TTC549 (cell line): ENCODE results near the gene MAN2B2.

ENCODE experiments used
- FAIRE-seq: peaks from 2 replicates; lab custom pipeline; 2012; peaks lifted over from hg19 to GRCh38; lab: Jason Lieb, UNC

MAN2B2 gene

DNA sequence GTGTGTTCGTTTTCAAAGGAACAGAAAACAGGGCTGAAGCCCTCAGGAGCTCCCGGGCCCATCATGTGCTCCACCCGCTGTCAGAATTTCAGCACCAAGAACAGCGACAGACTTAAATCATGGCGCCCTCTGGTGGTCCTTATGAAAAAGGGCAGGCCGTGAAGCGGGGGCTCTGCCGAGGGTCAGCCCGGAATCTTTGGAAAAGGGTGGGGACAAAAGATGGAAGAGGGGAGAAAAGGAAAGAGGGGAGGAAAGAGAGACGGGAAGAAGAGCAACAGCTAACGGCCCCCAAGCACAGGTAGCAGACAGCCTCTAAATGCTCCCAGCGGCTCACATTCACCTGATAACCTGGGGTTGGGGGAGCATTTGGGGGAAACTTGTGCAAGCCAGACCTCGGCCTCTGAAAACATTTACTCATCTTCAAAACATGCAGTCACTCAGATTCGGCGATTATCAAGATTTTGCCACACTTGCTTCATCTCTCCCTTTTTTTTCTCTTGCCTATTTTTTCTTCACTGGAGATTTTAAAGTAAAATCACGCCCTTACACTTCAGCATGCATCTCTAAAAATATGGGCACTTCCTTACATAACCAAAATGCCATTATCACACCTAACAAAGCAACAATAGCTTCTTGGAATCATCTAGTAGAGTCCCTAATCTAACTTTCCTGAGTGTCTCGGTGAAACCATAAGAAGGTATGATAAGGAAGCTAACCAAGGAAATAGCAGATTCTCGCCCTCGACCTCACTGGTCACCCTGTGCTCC lies 28.1 kb upstream of the MAN2B2 start:
- FAIRE-seq = no peak

- no peak for FAIRE-seq
These were observed 26.6 kb upstream of the MAN2B2 start for GRCh38 chr4:6548201-6548881.

DNA sequence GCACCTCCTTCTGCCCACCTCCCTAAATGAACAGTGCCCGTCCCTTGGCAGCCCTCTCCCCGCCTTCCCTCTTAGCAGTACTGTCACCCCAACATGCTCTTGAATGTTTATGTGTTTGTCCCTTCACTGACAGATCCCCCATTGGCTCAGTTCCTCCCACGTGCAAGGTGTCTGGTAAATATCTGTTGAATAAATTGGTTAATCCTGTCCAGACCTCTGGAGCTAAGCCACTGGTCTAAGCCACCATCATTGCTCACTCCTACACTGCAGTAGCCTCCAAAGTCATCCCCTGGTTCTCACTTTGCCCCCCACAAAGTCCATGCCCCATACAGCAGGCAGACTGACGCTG lies 26.1 kb upstream of the MAN2B2 start:
- FAIRE-seq = no peak

DNA sequence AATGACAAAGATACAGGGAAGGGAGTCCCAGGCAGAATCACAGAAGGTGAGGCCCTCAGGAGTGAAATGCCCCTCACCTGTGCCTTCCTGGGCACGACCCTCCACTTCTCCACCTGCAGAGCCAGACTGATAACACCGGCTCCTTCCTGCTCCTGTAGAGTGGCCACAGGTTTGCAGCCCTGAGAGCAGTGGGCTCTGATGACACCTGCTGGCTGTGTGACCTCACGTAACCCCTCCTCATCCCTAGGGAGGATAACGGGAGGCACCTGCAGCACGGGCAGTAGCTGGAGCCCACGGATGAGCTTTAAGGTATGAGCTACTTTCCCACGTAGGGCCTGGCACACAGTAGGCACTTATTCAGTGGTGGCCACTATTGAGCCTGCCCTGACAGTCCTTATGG lies 25.5 kb upstream of the MAN2B2 start:
- FAIRE-seq = no peak

GRCh38 chr4:6549890-6550620 lies 24.9 kb upstream of the MAN2B2 start:
- FAIRE-seq = no peak

- FAIRE-seq = no peak
These were observed 24.2 kb upstream of the MAN2B2 start for GRCh38 chr4:6550821-6551220.

DNA sequence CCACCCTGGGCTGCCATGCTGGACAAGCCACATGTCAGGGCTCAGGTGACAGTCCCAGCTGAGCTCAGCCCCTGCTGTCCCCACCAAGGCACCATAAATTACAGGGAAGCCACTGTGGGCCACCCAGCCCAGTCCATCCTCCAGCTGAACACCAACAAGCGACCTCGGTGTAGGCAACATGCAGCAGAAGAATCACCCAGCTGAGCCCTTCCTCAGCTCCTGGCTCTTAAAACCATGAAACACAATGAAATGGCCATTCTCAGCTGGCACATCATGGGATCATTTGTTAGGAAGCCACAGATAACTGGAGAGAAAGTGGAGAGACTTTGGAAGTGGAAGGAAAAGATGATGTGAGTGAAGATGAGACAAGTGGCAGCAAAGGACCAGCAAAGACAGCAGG lies 23.3 kb upstream of the MAN2B2 start:
- FAIRE-seq = no peak

DNA sequence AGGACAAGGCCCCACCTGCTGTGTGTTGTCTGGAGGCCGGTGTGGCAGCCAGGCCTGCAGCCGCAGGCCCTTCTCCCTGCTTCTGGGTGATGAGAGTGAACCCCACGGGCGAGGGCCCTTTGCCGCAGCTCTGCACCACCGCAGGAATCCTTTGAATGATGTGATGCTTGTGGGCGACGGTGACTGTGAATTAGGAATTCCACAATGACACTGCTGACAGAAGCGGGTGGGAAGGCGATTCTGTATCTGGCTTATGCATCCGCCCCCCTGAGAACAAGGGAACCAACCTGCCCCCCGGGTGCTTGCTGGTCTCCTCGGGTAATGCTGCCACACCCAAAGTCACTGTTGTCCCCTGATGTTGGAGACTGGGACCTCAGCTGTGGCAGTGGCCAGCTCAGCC lies 19.5 kb upstream of the MAN2B2 start:
- FAIRE-seq = no peak

- no peak for FAIRE-seq
These were observed 18.7 kb upstream of the MAN2B2 start for GRCh38 chr4:6556263-6556662.

GRCh38 chr4:6557185-6557584 lies 17.8 kb upstream of the MAN2B2 start:
- FAIRE-seq = no peak

DNA sequence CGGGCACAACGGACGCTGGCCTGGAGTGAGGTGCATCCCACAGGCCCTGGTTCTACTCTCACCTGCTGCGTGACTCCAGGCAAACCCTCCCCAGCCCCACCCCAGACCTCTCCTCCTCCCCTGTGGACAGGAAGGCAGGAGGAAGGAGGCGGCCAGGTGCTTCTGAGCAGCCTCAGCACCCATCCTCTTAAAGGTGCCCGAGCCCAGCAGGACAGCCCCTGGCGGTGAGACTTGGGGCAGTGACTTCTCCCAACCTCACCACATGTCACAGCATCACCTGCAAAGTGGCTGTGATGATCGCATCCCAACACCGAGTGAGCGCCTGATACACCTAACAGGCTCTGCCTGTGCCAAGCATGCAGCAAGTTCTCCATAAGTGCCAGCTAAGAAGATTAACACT lies 17.1 kb upstream of the MAN2B2 start:
- no peak for FAIRE-seq

DNA sequence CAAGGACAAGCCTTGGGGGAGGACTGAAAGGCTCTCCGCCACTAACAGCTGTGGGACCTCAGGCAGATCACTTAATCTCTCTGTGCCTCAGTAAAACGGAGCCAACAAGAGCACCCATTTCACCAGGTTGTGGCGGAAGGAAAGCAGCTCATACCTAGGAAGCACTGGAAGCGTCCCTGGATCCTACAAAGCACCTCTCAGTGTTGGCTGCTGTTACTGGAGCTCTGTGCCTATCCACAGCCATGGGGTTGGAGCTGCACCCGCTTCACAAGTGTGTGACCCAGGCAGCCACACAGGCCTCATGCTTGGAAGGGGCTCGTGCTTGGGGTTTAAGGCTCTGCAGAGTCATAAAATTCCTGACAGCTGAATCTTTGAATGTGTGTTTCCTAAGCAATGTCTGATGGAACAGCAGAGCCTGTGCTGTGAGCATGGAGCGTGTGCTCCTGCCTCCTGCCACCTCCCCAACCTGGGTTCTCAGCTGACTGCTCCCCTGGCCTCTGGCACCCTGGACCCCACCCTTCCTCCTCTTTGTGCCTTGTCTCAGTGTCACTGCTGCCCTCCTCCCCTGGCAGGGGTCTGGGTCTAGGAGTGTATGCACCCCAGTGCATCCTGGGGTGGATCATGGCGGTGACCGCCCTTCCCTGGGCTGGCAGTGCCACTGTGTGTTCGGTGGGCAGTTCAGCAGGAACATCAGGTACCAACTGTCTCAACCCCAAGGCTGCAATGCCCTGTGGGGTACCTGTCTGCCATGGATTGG lies 14.4 kb upstream of the MAN2B2 start:
- no peak for FAIRE-seq

- no peak for FAIRE-seq
These were observed 13.8 kb upstream of the MAN2B2 start for GRCh38 chr4:6561173-6561516.

DNA sequence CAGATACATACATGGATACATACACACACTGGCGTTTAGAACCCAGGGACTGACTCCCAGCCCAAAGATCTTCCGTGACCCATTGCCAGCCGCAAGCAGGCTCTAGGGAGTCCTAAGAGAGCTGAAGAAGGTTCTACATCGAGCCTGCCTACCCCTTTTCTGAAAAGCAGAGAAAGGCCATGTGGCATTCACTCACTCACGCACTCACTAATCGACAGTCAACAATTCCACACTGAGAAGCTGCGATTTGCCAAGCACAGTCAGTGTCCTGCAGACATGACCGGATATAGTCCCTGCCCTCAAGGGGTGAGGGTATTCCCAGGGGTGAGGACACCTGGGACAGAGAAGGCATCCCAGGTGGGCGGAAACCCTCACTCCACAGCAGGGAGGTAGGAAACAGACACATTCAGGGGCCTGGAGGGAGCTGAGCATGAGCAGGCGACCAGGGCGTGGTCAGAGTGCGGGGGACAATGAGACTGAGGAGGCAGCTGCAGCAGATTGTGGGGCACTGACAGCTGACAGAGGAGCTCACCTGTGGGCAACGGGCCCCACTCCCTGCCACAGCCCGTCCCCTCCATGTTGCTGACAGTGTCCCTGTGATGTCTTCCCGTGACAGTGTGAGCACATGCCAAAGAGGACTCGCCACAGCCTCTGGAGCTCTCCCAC lies 13.2 kb upstream of the MAN2B2 start:
- FAIRE-seq = no peak

- no peak for FAIRE-seq
These were observed 11.8 kb upstream of the MAN2B2 start for GRCh38 chr4:6562931-6563901.

DNA sequence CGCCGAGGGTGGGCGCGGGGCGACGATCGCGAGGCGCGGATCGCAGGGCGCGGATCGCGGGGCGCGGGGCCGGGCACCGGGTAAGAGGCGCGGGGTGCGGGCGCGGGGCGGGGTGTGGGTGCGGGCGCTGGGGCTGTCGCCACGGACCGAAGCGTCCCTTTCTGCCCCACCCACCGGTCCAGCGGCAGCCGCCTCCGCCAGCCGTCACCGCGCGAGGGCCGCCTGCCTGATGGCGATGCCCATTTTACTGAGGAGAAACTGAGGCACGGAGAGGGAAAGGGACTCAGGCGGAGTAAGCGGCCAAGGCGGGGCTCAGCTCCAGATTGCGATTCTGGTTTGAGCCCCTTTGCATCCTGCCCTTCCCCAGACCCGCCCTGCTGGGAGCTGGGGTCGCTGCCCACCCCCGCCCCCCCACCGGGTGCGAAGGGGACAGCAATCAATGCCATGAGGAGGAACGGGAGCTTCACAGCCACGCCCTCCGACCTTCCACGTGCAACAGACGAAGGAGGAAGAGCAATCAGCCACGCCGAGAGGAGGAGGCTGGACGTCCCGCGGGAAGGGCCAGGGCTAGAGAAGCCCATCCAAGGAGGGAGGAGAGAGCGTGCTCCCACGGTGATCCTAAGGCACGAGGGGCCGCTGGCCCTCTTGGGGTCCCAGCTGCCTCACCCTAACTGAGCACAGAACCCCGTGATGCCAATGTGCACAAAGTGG lies 10.9 kb upstream of the MAN2B2 start:
- FAIRE-seq = no peak

- no peak for FAIRE-seq
These were observed 9.1 kb upstream of the MAN2B2 start for GRCh38 chr4:6565691-6566390.

GRCh38 chr4:6566391-6567190 lies 8.4 kb upstream of the MAN2B2 start:
- no peak for FAIRE-seq

DNA sequence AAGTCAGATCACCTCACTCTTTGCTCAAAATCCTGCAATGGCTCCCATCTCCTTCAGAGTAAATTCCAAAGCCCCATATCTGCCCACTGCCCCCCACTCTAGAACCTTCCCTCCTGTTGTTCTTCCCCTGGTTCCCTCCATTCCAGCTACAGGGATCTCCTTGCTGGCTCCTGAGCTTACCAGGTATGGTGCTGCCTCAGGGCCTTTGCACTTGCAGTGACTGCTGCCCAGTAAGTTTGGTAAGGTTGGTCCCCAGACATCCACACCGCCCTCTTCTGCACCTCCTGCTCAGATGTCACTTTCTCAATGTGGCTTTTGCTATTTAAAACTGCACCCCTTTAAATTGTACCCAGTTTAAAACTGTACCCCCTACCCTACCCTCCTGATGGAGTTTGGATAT lies 7.8 kb upstream of the MAN2B2 start:
- no peak for FAIRE-seq
